Kidney (tissue), 14 donors: ENCODE results near the gene MYLK. TPM values are rescaled to one million over a fixed set of nuclear protein-coding genes. Genes with fewer than 3 reads are reported as not detected.

ENCODE experiments used
- DNase-seq, 5 donors: peaks; one replicate each; pipeline ENCODE4 v3.0.0-alpha.2; 2013 to 2020
- FAIRE-seq: peaks from 2 replicates; lab custom pipeline; 2012; peaks lifted over from hg19 to GRCh38; lab: Jason Lieb, UNC
- H3K27ac ChIP-seq, 2 donors: one replicate each; pipeline ENCODE4 v1.7.0; 2013; ENCODE audit warnings: low read depth in 2 of 2, low read length in 2 of 2, inconsistent platforms in 1 of 2
- H3K27me3 ChIP-seq: one replicate; pipeline ENCODE4 v1.7.1; 2013; ENCODE audit warnings: low read length, inconsistent platforms; ENCODE audit not compliant: control insufficient read depth, insufficient read depth
- H3K36me3 ChIP-seq, 3 donors: one replicate each; pipeline versions ENCODE4 v1.7.0 to v1.7.1; 2013; ENCODE audit warnings: low read length in 3 of 3, control low read depth in 1 of 3, inconsistent platforms in 1 of 3; ENCODE audit not compliant: insufficient read depth in 3 of 3, control insufficient read depth in 2 of 3
- H3K4me1 ChIP-seq, 3 donors: one replicate each; pipeline versions ENCODE4 v1.7.0 to v1.7.1; 2013; ENCODE audit warnings: low read length in 3 of 3, inconsistent platforms in 1 of 3, low read depth in 1 of 3; ENCODE audit not compliant: control insufficient read depth in 2 of 3, insufficient read depth in 2 of 3
- H3K4me3 ChIP-seq, 3 donors: one replicate each; pipeline versions ENCODE4 v1.7.0 to v1.8.1; 2013; ENCODE audit warnings: low read length in 3 of 3, control low read depth in 1 of 3, inconsistent platforms in 1 of 3
- H3K9ac ChIP-seq, 3 donors: one replicate each; pipeline versions ENCODE4 v1.7.0 to v1.7.1; 2013; ENCODE audit warnings: low read length in 3 of 3, control low read depth in 1 of 3, inconsistent platforms in 1 of 3
- H3K9me3 ChIP-seq, 3 donors: one replicate each; pipeline versions ENCODE4 v1.7.0 to v1.7.1; 2013; ENCODE audit warnings: low read length in 3 of 3, control low read depth in 1 of 3, inconsistent platforms in 1 of 3; ENCODE audit not compliant: control insufficient read depth in 2 of 3, insufficient read depth in 1 of 3
- CTCF ChIP-seq: IDR thresholded peaks from 3 replicates; pipeline ENCODE4 v1.5.1; 2012; ENCODE audit warnings: mild to moderate bottlenecking, moderate library complexity, borderline replicate concordance; ENCODE audit not compliant: insufficient read depth; ENCODE audit errors: extremely low read depth
- intact Hi-C: fragments of 100-400 bp; cut with DNase I; formaldehyde crosslinking; loops from one replicate; pipeline ENCODE4 v1.11.1; 2022
- polyA plus RNA-seq: library from polyadenylated mRNA; stranded (reverse); fragments of 350-450 nt; fragmentation: Illumina TruSeq; extraction: RNeasy Lipid Tissue Mini Kit (QIAGEN cat#74804); gene quantifications from one replicate; pipeline ENCODE4 v1.2.3, GENCODE V29; 2014; ENCODE audit warnings: low read depth, low replicate concordance; ENCODE audit not compliant: insufficient read depth
- total RNA-seq: library from RNA; stranded (reverse); fragmentation: NEBNext Ultra II Directional; extraction: Animal tissue kit (Norgen Biotek cat#: 25700); gene quantifications from one replicate; pipeline ENCODE4 v1.2.1, GENCODE V29; 2021
- donor health status: control.
- donor health status: control.
- donor health status: control.
- donor health status: control.
- donor health status: control.
- donor health status: DM: yes; HTN: yes; CAD: no.
- donor health status: Normal renal cell carcinoma (clear cell type).

Gene MYLK
- total and polyA plus RNA-seq, 2 donors from 2014 or later = 25.3 to 164 TPM

GRCh38 chr3:123683505-123684154, 200.5 kb downstream of the MYLK start:
- intact Hi-C loops = no loop called here

GRCh38 chr3:123682781-123683504, 201.2 kb downstream of the MYLK start:
- peaks cover 0 to 5% (median 0%) of the 10 kb centered on the region in 3 donors for H3K4me1 ChIP-seq
- no peak for FAIRE-seq

More at GRCh38 chr3:123683505-123684154, 200.5 kb downstream of the MYLK start:
- Histone ChIP-seq H3K4me3 (no peak overlapping the region), H3K9me3 (no peaks in the 10 kb centered on the region), H3K36me3 (peaks cover 0 to 28% (median 8%) of the 10 kb centered on the region in 3 donors), H3K9ac (no peak overlapping the region), H3K27me3 (no peaks in the 10 kb centered on the region), H3K27ac (peak overlapping the region in 1 of 2 donors; percentile 50), H3K4me1 (peaks cover 0 to 5% (median 0%) of the 10 kb centered on the region in 3 donors)
- DNase-seq (no peak), FAIRE-seq (no peak)
- TF ChIP-seq CTCF = no peak

GRCh38 chr3:123682302-123682701, 201.8 kb downstream of the MYLK start:
- no peak for FAIRE-seq
- Histone ChIP-seq H3K9ac (no peak overlapping the region), H3K27me3 (no peaks in the 10 kb centered on the region), H3K4me1 (peaks cover 0 to 5% (median 0%) of the 10 kb centered on the region in 3 donors), H3K4me3 (no peak overlapping the region), H3K36me3 (peaks cover 0 to 36% (median 8%) of the 10 kb centered on the region in 3 donors), H3K27ac (no peak overlapping the region), H3K9me3 (no peaks in the 10 kb centered on the region)
- no peak for DNase-seq
- intact Hi-C loops = no loop called here
- no peak for TF ChIP-seq CTCF

More at GRCh38 chr3:123682781-123683504, 201.2 kb downstream of the MYLK start:
- no peak for TF ChIP-seq CTCF
- intact Hi-C loops = no loop called here
- Histone ChIP-seq H3K36me3 (peaks cover 0 to 35% (median 8%) of the 10 kb centered on the region in 3 donors), H3K9me3 (no peaks in the 10 kb centered on the region), H3K9ac (no peak overlapping the region), H3K27me3 (no peaks in the 10 kb centered on the region), H3K27ac (peak overlapping the region in 1 of 2 donors; percentile 56), H3K4me3 (no peak overlapping the region)
- DNase-seq = no peak
